A549 treated with RU486 at 1 μM for 4 hours (cell line): ENCODE results near the gene CBY3. TPM values are rescaled to one million over a fixed set of nuclear protein-coding genes. Genes with fewer than 3 reads are reported as not detected.

Experiments
- total RNA-seq: library from RNA; stranded (reverse); fragments of 200-300 nt; extraction: Qiagen RNA extraction; gene quantifications from 5 replicates; pipeline ENCODE4 v1.2.3, GENCODE V29; 2022; ENCODE audit warnings: low read depth

CBY3 gene
- total RNA-seq, result not detected in 5 replicates

DNA sequence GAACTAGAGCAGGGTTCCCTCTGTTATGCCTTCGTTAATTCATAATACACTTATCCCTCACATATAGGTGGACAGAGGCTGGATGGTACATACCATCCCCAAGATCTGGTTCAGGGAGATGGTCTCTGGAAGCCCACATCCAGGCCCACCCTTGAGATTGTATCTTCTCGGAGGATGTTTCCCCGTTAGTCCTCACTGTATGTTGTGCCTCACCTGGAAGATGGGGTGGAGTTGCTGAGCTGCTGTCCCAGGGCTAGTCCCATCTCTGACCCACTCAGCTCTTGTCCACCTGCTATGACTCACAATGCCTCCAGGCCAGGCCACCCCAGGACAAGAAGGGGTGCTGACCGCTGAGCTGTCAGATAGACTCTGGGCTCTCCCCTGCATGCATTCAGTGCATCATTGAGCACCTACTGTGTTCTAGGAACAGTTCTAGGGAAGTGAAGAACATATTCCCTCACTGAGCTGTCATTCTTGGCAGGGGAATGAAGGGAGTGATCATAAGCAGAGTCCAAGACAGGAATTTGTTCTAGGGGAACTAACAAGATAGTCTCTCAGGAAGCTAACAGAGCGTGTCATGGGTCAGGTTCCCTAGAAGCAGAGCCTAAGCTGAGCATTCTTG lies at the start of gene CBY3:
CBY3 (minus strand) TSS at position 255 of the 622 bp plus-strand sequence; CDS start at position 139, 116 bp downstream.

DNA sequence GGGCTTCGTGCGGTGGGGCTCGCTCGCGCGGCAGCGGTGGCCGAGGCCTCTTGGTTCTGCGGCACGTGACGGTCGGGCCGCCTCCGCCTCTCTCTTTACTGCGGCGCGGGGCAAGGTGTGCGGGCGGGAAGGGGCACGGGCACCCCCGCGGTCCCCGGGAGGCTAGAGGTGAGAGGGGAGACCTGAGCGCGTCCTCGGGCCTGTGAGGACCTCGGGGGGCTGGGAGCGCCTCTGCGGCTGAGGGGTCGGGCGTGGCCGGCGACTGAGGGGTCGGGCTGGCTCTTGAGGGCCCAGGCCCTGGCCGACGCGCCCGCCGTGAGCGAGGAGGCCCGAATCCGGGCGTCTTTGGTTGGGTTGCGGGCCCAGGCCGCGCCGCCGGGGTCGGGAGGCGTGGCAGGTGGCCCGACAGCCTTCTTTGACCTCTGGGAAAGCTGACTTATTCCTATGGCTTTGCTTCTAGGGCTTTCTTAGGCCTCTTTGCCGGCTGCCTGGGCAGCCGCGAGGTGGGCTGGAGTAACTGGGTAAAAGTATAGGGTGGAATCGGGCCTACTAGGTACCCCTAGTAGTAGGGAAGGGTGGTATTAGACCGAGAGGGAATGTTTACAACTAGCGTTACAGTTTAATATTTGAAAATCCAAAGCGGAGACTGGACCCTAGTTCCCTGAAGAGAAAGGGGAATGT lies 18.2 kb upstream of the CBY3 start, which contains the start of gene CANX:
CANX (plus strand) TSS at position 33 of the 681 bp plus-strand sequence. CDS start 6,715 bp downstream, outside the sequence.

Other genes with a start within 250 kb of the CBY3 start
- 27.6 to 31.0 TPM (median 28.8 TPM) in 5 replicates for gene RUFY1, start 130.5 kb downstream of the CBY3 start, total RNA-seq
- gene HNRNPH1, start 57.4 kb downstream of the CBY3 start, total RNA-seq, result 455 to 602 TPM (median 495 TPM) in 5 replicates
- 337 to 420 TPM (median 355 TPM) in 5 replicates for gene CANX, start 17.9 kb upstream of the CBY3 start, total RNA-seq
- 15.9 to 21.2 TPM (median 19.2 TPM) in 5 replicates for gene MAML1, start 51.8 kb upstream of the CBY3 start, total RNA-seq
- 0.30 to 0.63 TPM (median 0.38 TPM) in 3 of 5 replicates, not detected in the others for gene LTC4S, start 113.0 kb upstream of the CBY3 start, total RNA-seq
- 227 to 311 TPM (median 265 TPM) in 5 replicates for gene MGAT4B, start 125.8 kb upstream of the CBY3 start, total RNA-seq
- 1,416 to 1,860 TPM (median 1,551 TPM) in 5 replicates for gene SQSTM1, start 139.9 kb upstream of the CBY3 start, total RNA-seq
- 13.5 to 20.0 TPM (median 14.6 TPM) in 5 replicates for gene MRNIP, start 177.8 kb upstream of the CBY3 start, total RNA-seq
- gene TBC1D9B, start 226.9 kb upstream of the CBY3 start, total RNA-seq, result 51.5 to 65.6 TPM (median 59.1 TPM) in 5 replicates